Activated naive CD4-positive, alpha-beta T cell treated with anti-CD3 and anti-CD28 coated beads, Interleukin-2, amount 10 ng/mL, durations not matched to agents 7 days and 5 days (primary cell): ENCODE data around the gene PANK4.

Source experiments
- CTCF ChIA-PET: fragments of 350-600 bp; sonication (Branson Sonifier 250); formaldehyde crosslinking; loops from one replicate; lab custom pipeline; 2021; ENCODE audit warnings: antibody characterized with exemption; lab: Charles Lee
- DNase-seq: peaks from one replicate; pipeline ENCODE4 v3.0.0-alpha.2; 2020
- H3K27ac Mint-ChIP-seq: one replicate; pipeline ENCODE4 v1.8.0; 2021; ENCODE audit warnings: mild to moderate bottlenecking, moderate library complexity, mixed read lengths
- H3K27me3 Mint-ChIP-seq: one replicate; pipeline ENCODE4 v1.8.0; 2021; ENCODE audit warnings: mild to moderate bottlenecking, mixed read lengths
- H3K36me3 Mint-ChIP-seq: one replicate; pipeline ENCODE4 v1.8.0; 2021; ENCODE audit warnings: mixed read lengths
- H3K4me1 Mint-ChIP-seq: one replicate; pipeline ENCODE4 v1.8.0; 2021; ENCODE audit warnings: mixed read lengths
- H3K4me3 Mint-ChIP-seq: one replicate; pipeline ENCODE4 v1.8.0; 2021; ENCODE audit warnings: mild to moderate bottlenecking, moderate library complexity, mixed read lengths
- H3K9me3 Mint-ChIP-seq: one replicate; pipeline ENCODE4 v1.8.0; 2021; ENCODE audit warnings: mixed read lengths

The PANK4 gene

GRCh38 chr1:2477309-2477708, 49.1 kb downstream of the PANK4 start:
- CTCF ChIA-PET, result interaction anchor here (0.6 kb wide), 1 partner anchor 108 kb away, joined by 3 read pairs; no protein-coding TSS in a partner anchor
- Mint-ChIP-seq H3K36me3 (no peaks in the 10 kb centered on the region), H3K27me3 (no peaks in the 10 kb centered on the region), H3K4me3 (no peak overlapping the region), H3K4me1 (no peaks in the 10 kb centered on the region), H3K9me3 (no peaks in the 10 kb centered on the region), H3K27ac (no peak overlapping the region)
- DNase-seq, result no peak

- Mint-ChIP-seq H3K27ac (no peak within 1 kb of the TSS), H3K4me1 (no peaks in the 10 kb centered on the region), H3K4me3 (no peak within 1 kb of the TSS), H3K27me3 (no peaks in the 10 kb centered on the region), H3K36me3 (no peaks in the 10 kb centered on the region), H3K9me3 (no peaks in the 10 kb centered on the region)
- DNase-seq, result no peak
- CTCF ChIA-PET, result no interaction called here
Observed at GRCh38 chr1:2476061-2476999, 50.1 kb downstream of the PANK4 start, which contains the start of gene PLCH2. Gene PLCH2 (plus strand): TSS chr1:2476289. CDS start chr1:2476589, 300 bp downstream.

DNA sequence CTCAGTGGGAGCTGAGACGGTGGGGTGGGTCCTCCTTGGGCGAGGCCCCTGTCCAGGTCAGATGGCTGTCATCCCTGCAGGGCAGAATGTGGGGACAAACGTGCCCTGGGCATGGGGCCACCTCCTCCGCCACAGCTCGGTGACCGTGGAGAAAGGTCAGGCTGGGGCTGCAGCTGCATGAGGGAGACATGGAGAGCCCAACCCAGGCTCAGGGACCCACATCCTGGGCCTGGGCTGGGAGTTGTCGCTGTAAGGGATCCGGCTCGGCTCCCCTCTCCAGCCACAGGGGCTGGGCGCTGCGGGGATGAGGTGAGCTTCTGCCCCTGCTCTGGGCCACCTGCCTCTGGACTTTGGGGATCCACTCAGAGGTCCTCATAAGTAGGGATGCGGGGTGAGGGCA, 50.8 kb downstream of the PANK4 start:
- Mint-ChIP-seq H3K4me1 (no peaks in the 10 kb centered on the region), H3K27me3 (no peaks in the 10 kb centered on the region), H3K9me3 (no peaks in the 10 kb centered on the region), H3K27ac (no peak overlapping the region), H3K36me3 (no peaks in the 10 kb centered on the region), H3K4me3 (no peak overlapping the region)
- CTCF ChIA-PET, result no interaction called here
- DNase-seq, result no peak

- no peaks in the 10 kb centered on the region for H3K36me3 Mint-ChIP-seq
- H3K27ac Mint-ChIP-seq, result no peak overlapping the region
- no peaks in the 10 kb centered on the region for H3K4me1 Mint-ChIP-seq
- CTCF ChIA-PET, result no interaction called here
- peaks cover 3% of the 10 kb centered on the region for H3K27me3 Mint-ChIP-seq
- no peak overlapping the region for H3K4me3 Mint-ChIP-seq
- H3K9me3 Mint-ChIP-seq, result no peaks in the 10 kb centered on the region
- no peak for DNase-seq
Observed at GRCh38 chr1:2474933-2475371, 51.4 kb downstream of the PANK4 start.

- peaks cover 7% of the 10 kb centered on the region for H3K27me3 Mint-ChIP-seq
- H3K9me3 Mint-ChIP-seq, result no peaks in the 10 kb centered on the region
- no peaks in the 10 kb centered on the region for H3K4me1 Mint-ChIP-seq
- no peak for DNase-seq
- no peaks in the 10 kb centered on the region for H3K36me3 Mint-ChIP-seq
- H3K4me3 Mint-ChIP-seq, result no peak overlapping the region
- no peak overlapping the region for H3K27ac Mint-ChIP-seq
- CTCF ChIA-PET, result no interaction called here
Observed at GRCh38 chr1:2474104-2474844, 52.1 kb downstream of the PANK4 start.

GRCh38 chr1:2473198-2473597, 53.2 kb downstream of the PANK4 start:
- Mint-ChIP-seq H3K9me3 (no peaks in the 10 kb centered on the region), H3K27me3 (peaks cover 17% of the 10 kb centered on the region), H3K4me1 (no peaks in the 10 kb centered on the region), H3K4me3 (no peak overlapping the region), H3K27ac (no peak overlapping the region), H3K36me3 (no peaks in the 10 kb centered on the region)
- no peak for DNase-seq
- CTCF ChIA-PET, result no interaction called here

- H3K27me3 Mint-ChIP-seq, result peaks cover 22% of the 10 kb centered on the region
- H3K36me3 Mint-ChIP-seq, result no peaks in the 10 kb centered on the region
- H3K4me3 Mint-ChIP-seq, result no peak overlapping the region
- no peaks in the 10 kb centered on the region for H3K4me1 Mint-ChIP-seq
- CTCF ChIA-PET, result no interaction called here
- DNase-seq, result no peak
- no peak overlapping the region for H3K27ac Mint-ChIP-seq
- no peaks in the 10 kb centered on the region for H3K9me3 Mint-ChIP-seq
Observed at GRCh38 chr1:2472561-2473177, 53.7 kb downstream of the PANK4 start.

- no peak for DNase-seq
- Mint-ChIP-seq H3K4me1 (no peaks in the 10 kb centered on the region), H3K36me3 (no peaks in the 10 kb centered on the region), H3K27ac (no peak overlapping the region), H3K27me3 (peaks cover 22% of the 10 kb centered on the region), H3K9me3 (no peaks in the 10 kb centered on the region), H3K4me3 (no peak overlapping the region)
- CTCF ChIA-PET, result no interaction called here
Observed at GRCh38 chr1:2472109-2472508, 54.3 kb downstream of the PANK4 start.

GRCh38 chr1:2471587-2472001, 54.8 kb downstream of the PANK4 start:
- Mint-ChIP-seq H3K4me3 (no peak overlapping the region), H3K27me3 (peaks cover 26% of the 10 kb centered on the region), H3K4me1 (no peaks in the 10 kb centered on the region), H3K27ac (no peak overlapping the region), H3K9me3 (no peaks in the 10 kb centered on the region), H3K36me3 (no peaks in the 10 kb centered on the region)
- CTCF ChIA-PET, result no interaction called here
- DNase-seq, result no peak

GRCh38 chr1:2471159-2471471, 55.3 kb downstream of the PANK4 start:
- H3K4me1 Mint-ChIP-seq, result no peaks in the 10 kb centered on the region
- DNase-seq, result no peak
- no peak overlapping the region for H3K4me3 Mint-ChIP-seq
- no peak overlapping the region for H3K27ac Mint-ChIP-seq
- no peaks in the 10 kb centered on the region for H3K9me3 Mint-ChIP-seq
- H3K36me3 Mint-ChIP-seq, result no peaks in the 10 kb centered on the region
- peaks cover 30% of the 10 kb centered on the region for H3K27me3 Mint-ChIP-seq
- CTCF ChIA-PET, result no interaction called here

DNA sequence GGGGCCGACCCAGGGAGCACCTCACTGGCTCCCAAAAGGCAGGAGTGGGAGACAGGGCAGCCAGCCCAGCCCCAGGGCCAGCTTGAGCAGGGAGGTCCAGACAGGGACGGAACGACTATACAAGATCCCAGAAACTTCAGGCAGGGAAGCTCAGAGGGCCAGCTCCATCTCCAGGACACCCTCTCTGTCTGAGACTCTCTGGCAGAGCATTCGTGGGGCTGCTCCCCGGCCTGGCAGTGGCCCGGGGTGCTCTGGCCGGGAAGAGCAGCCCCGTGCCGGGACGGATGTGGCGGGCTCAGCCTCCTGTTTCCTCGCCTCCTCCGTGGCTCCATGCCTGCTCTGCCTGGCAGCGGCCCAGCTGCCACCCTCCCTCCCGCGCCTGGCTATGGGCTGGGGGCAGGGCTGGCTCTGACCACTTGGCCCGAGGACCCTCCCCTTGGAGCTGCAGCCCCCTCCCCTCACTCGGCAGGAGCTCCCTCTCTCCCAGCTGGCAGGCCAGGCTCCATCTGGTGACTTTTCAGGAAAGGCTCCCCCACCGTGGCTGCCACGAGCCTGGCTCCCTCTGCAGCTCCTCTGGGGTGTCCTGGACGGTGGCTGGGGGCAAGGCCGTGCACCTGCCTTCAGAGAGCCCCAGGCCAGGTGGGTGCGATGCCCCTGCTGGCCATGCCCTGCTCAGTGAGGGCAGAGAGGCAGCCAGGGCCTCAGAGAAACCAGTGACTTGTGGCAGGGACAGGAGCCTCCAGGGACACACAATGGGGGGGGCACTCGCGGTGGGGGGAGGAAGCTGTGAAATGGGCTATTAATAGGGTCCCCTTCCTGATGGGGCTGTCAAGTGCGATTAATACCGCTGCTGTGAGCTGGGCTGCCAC, 55.9 kb downstream of the PANK4 start:
- H3K27ac Mint-ChIP-seq, result no peak overlapping the region
- H3K27me3 Mint-ChIP-seq, result peaks cover 30% of the 10 kb centered on the region
- H3K36me3 Mint-ChIP-seq, result no peaks in the 10 kb centered on the region
- no peak overlapping the region for H3K4me3 Mint-ChIP-seq
- H3K4me1 Mint-ChIP-seq, result no peaks in the 10 kb centered on the region
- no peak for DNase-seq
- CTCF ChIA-PET, result no interaction called here
- no peaks in the 10 kb centered on the region for H3K9me3 Mint-ChIP-seq

- Mint-ChIP-seq H3K27ac (no peak overlapping the region), H3K4me3 (no peak overlapping the region), H3K36me3 (no peaks in the 10 kb centered on the region), H3K27me3 (peaks cover 34% of the 10 kb centered on the region), H3K9me3 (no peaks in the 10 kb centered on the region), H3K4me1 (no peaks in the 10 kb centered on the region)
- CTCF ChIA-PET, result interaction anchor here (0.6 kb wide), 1 partner anchor 470 kb away, joined by 3 read pairs; no protein-coding TSS in a partner anchor
- DNase-seq, result no peak
Observed at GRCh38 chr1:2469103-2469940, 57.1 kb downstream of the PANK4 start.

DNA sequence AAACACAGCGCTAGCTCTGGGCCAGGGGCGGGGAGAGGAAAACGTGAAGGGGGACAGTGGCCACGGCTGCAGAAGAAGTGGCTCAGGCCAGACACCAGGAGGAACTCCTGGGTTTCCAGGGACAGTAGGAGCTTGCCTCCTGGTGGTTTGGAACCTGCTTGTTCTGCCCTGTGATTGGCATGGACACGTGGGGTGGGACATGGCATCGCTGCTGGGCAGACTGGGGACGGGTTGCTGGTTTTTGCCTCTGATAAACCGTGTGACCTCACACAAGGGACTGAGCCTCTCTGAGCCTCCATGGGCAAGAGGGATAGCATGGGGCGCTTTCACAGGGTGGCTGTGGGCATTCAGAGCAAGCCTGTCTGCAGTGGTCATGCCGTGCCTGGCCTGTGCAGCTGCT, 57.9 kb downstream of the PANK4 start:
- Mint-ChIP-seq H3K27me3 (peaks cover 42% of the 10 kb centered on the region), H3K27ac (no peak overlapping the region), H3K4me1 (no peaks in the 10 kb centered on the region), H3K4me3 (no peak overlapping the region), H3K9me3 (no peaks in the 10 kb centered on the region), H3K36me3 (no peaks in the 10 kb centered on the region)
- CTCF ChIA-PET, result no interaction called here
- DNase-seq, result no peak
